HUES6 (cell line): ENCODE results near the gene ERVK3-1.
"Not testable (repeated sequence)": the region's sequence is repeated elsewhere in the genome, so short reads cannot be mapped to it uniquely, and the experiment has no call there.

Experiments
- H3K27ac ChIP-seq: 2 replicates; pipeline ENCODE4 v1.7.0; 2013; ENCODE audit warnings: low read depth, mild to moderate bottlenecking, low read length, inconsistent platforms
- H3K27me3 ChIP-seq: 2 replicates; pipeline ENCODE4 v1.6.1; 2013; ENCODE audit warnings: low read length; ENCODE audit not compliant: control insufficient read depth, insufficient read depth
- H3K36me3 ChIP-seq: 2 replicates; pipeline ENCODE4 v1.6.1; 2013; ENCODE audit warnings: low read length; ENCODE audit not compliant: control insufficient read depth, insufficient read depth
- H3K4me1 ChIP-seq: 2 replicates; pipeline ENCODE4 v1.6.1; 2013; ENCODE audit warnings: low read length; ENCODE audit not compliant: control insufficient read depth, insufficient read depth
- H3K4me3 ChIP-seq: 2 replicates; pipeline ENCODE4 v1.5.1; 2013; ENCODE audit warnings: low read depth, low read length
- H3K9ac ChIP-seq: one replicate; pipeline ENCODE4 v1.6.1; 2013; ENCODE audit warnings: mild to moderate bottlenecking, low read length
- H3K9me3 ChIP-seq: 2 replicates; pipeline ENCODE4 v1.6.1; 2013; ENCODE audit warnings: low read depth, low read length; ENCODE audit not compliant: control insufficient read depth, insufficient read depth

The ERVK3-1 gene

GRCh38 chr19:58346961-58347929 is 42.1 kb downstream of the ERVK3-1 start:
- H3K9ac ChIP-seq = peak overlapping the region; percentile 61
- H3K4me1 ChIP-seq = no peaks in the 10 kb centered on the region
- peak overlapping the region; percentile 92 for H3K4me3 ChIP-seq

GRCh38 chr19:58348080-58348479 is 42.9 kb downstream of the ERVK3-1 start:
- H3K27ac ChIP-seq, H3K27me3 ChIP-seq, H3K9me3 ChIP-seq, H3K36me3 ChIP-seq, H3K4me1 ChIP-seq: not testable (repeated sequence)
- peak overlapping the region; percentile 59 for H3K9ac ChIP-seq
- H3K4me3 ChIP-seq = peak overlapping the region; percentile 92

More at GRCh38 chr19:58346961-58347929, 42.1 kb downstream of the ERVK3-1 start:
- Histone ChIP-seq H3K36me3 (no peaks in the 10 kb centered on the region; the same call in 1 of the 2 replicates), H3K9me3 (no peaks in the 10 kb centered on the region), H3K27me3 (peaks cover 9% of the 10 kb centered on the region; the same call in 1 of the 2 replicates), H3K27ac (no peak overlapping the region)

GRCh38 chr19:58349590-58349989 is 44.4 kb downstream of the ERVK3-1 start:
- no peaks in the 10 kb centered on the region for H3K4me1 ChIP-seq
- no peak overlapping the region for H3K4me3 ChIP-seq
- H3K36me3 ChIP-seq = no peaks in the 10 kb centered on the region; the same call in 1 of the 2 replicates
- H3K27ac ChIP-seq = no peak overlapping the region
- peaks cover 9% of the 10 kb centered on the region; the same call in 1 of the 2 replicates for H3K27me3 ChIP-seq
- H3K9me3 ChIP-seq = no peaks in the 10 kb centered on the region
- H3K9ac ChIP-seq = no peak overlapping the region

GRCh38 chr19:58350001-58350861 is 45.1 kb downstream of the ERVK3-1 start:
- Histone ChIP-seq H3K9ac (no peak overlapping the region), H3K4me1 (no peaks in the 10 kb centered on the region), H3K27me3 (peaks cover 9% of the 10 kb centered on the region; the same call in 1 of the 2 replicates), H3K4me3 (no peak overlapping the region), H3K36me3 (no peaks in the 10 kb centered on the region; the same call in 1 of the 2 replicates), H3K27ac (no peak overlapping the region), H3K9me3 (no peaks in the 10 kb centered on the region)

- Histone ChIP-seq H3K9me3 (no peaks in the 10 kb centered on the region), H3K27ac (no peak overlapping the region), H3K4me1 (no peaks in the 10 kb centered on the region), H3K9ac (no peak overlapping the region), H3K27me3 (peaks cover 9% of the 10 kb centered on the region; the same call in 1 of the 2 replicates), H3K4me3 (no peak overlapping the region), H3K36me3 (no peaks in the 10 kb centered on the region; the same call in 1 of the 2 replicates)
Measured at GRCh38 chr19:58350871-58351557, 45.8 kb downstream of the ERVK3-1 start.

- Histone ChIP-seq H3K9ac (no peak overlapping the region), H3K9me3 (no peaks in the 10 kb centered on the region), H3K4me3 (no peak overlapping the region), H3K27ac (no peak overlapping the region), H3K27me3 (peaks cover 7% of the 10 kb centered on the region; the same call in 1 of the 2 replicates), H3K4me1 (no peaks in the 10 kb centered on the region), H3K36me3 (no peaks in the 10 kb centered on the region; the same call in 1 of the 2 replicates)
Measured at GRCh38 chr19:58351558-58351878, 46.3 kb downstream of the ERVK3-1 start.

GRCh38 chr19:58351990-58352755 is 47.0 kb downstream of the ERVK3-1 start:
- H3K9me3 ChIP-seq = no peaks in the 10 kb centered on the region
- H3K4me1 ChIP-seq = no peaks in the 10 kb centered on the region
- peaks cover under 1% of the 10 kb centered on the region; the same call in 1 of the 2 replicates for H3K27me3 ChIP-seq
- H3K27ac ChIP-seq = no peak overlapping the region
- no peaks in the 10 kb centered on the region; the same call in 1 of the 2 replicates for H3K36me3 ChIP-seq
- H3K4me3 ChIP-seq = no peak overlapping the region
- H3K9ac ChIP-seq = no peak overlapping the region

GRCh38 chr19:58352760-58353671 is 47.8 kb downstream of the ERVK3-1 start, which contains the start of gene A1BG:
A1BG (minus strand) TSS chr19:58353492; CDS start chr19:58353437, 55 bp downstream.
- no peaks in the 10 kb centered on the region; the same call in 1 of the 2 replicates for H3K27me3 ChIP-seq
- no peaks in the 10 kb centered on the region; the same call in 1 of the 2 replicates for H3K36me3 ChIP-seq
- H3K4me1 ChIP-seq = peaks cover 7% of the 10 kb centered on the region
- H3K9ac ChIP-seq = no peak within 1 kb of the TSS
- no peaks in the 10 kb centered on the region for H3K9me3 ChIP-seq
- H3K27ac ChIP-seq = no peak within 1 kb of the TSS
- no peak within 1 kb of the TSS for H3K4me3 ChIP-seq

GRCh38 chr19:58353717-58354477 is 48.7 kb downstream of the ERVK3-1 start:
- Histone ChIP-seq H3K27ac (no peak overlapping the region), H3K9me3 (no peaks in the 10 kb centered on the region), H3K27me3 (no peaks in the 10 kb centered on the region; the same call in 1 of the 2 replicates), H3K9ac (no peak overlapping the region), H3K4me1 (peaks cover 8% of the 10 kb centered on the region), H3K36me3 (no peaks in the 10 kb centered on the region; the same call in 1 of the 2 replicates), H3K4me3 (no peak overlapping the region)
